ENCODE results near the gene GTF2A2.
"Not testable (repeated sequence)": the region's sequence is repeated elsewhere in the genome, so short reads cannot be mapped to it uniquely, and the experiment has no call there.

Gene GTF2A2

DNA sequence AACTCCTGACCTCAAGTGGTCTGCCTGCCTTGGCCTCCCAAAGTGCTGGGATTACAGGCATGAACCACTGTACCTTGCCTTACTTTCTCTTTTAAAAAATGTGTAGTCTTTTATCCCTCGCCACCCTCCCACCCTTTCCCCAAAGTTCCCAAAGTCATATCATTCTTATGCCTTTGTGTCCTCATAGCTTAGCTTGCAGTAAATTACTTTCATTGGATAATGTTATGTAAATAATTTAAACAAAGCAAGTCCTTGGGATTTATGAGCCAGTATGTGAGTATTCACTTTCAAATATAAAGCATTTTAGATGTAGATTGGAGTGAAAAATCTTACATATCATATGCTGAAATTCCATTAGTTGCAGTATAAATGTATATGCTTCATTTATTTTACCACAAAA is 11.0 kb downstream of the GTF2A2 start:
- FAIRE-seq, result no peak
- DNase-seq (ENCODE audit: insufficient read length, low spot score), result no peak
- TF ChIP-seq POLR2A (IDR thresholded peaks at IDR 0.05; ENCODE audit: low read depth, low read length), result no peak

DNA sequence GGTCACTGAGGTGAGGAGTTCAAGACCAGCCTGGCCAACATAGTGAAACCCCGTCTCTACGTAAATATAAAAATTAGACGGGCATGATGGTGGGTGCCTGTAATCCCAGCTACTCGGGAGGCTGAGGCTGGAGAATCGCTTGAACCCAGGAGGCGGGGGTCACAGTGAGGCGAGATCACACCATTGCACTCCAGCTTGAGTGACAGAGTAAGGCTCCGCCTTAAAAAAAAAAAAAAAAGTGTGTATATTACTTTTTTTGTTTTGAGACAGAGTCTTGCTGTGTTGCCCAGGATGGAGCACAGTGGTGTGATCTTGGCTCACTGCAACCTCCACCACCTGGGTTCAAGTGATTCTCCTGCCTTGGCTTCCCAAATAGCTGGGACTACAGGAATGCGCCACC is 11.5 kb downstream of the GTF2A2 start:
- not testable (repeated sequence) for FAIRE-seq; DNase-seq (ENCODE audit: insufficient read length, low spot score)

DNA sequence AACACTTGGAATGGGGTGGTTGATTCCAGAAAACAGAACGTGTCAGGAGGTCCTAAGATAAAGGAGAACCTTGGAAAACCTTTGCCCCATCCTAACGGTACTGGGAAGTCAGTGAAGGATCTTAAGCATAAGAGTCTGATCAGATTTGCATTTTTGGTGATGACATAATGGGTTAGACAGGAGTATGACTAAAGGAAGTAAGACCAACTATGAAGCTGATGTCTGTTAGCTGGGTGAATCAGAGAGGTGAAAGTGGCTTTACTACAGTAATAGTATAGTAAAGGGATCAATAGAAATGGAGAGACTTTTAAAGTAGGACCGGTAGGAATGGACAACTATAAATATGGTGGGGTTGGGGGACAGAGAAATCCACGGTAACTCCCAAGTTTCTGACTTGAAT is 12.6 kb downstream of the GTF2A2 start:
- no peak for DNase-seq (ENCODE audit: insufficient read length, low spot score)
- FAIRE-seq, result no peak
- TF ChIP-seq POLR2A (IDR thresholded peaks at IDR 0.05; ENCODE audit: low read depth, low read length), result no peak

DNA sequence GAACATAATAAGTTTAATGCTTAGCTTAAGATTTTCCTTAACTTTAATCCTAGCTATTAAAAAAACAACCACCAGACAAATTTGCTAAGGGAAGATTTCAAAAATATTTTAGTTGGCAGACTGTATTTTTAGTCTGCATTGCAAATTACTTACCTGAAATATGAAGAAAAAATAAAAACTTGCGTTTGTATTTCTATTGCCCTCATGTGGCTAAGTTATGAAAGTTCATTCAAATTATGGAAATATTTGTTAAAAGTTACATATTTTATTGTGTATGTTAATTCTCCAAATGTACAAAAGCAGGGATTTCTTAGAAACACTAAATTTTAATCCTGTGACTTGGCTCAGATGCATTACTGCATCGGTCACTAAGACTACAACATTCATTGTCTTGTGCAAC is 15.0 kb downstream of the GTF2A2 start:
- TF ChIP-seq POLR2A (IDR thresholded peaks at IDR 0.05; ENCODE audit: low read depth, low read length), result no peak
- no peak for DNase-seq (ENCODE audit: insufficient read length, low spot score)

DNA sequence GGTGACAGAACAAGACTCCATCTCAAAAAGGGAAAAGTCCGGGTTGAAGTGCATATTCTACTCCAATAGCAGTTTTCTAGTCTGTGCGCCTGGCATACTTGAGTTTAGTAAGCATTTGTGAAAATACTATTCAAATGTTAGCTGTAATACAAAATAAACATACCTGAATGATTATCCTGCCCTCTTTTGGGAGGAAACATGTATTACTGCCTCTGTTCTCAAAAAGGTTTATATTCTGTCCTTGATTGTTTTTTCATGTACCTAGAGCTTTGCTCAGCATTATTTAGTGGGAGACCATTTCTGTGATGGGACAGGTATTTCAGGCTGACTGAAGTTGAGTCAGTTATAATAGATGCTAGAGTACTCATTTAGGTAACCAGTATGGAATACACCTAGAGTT is 19.8 kb downstream of the GTF2A2 start:
- DNase-seq (ENCODE audit: insufficient read length, low spot score); FAIRE-seq: not testable (repeated sequence)

More for the DNA sequence above, 15.0 kb downstream of the GTF2A2 start:
- FAIRE-seq, result no peak

DNA sequence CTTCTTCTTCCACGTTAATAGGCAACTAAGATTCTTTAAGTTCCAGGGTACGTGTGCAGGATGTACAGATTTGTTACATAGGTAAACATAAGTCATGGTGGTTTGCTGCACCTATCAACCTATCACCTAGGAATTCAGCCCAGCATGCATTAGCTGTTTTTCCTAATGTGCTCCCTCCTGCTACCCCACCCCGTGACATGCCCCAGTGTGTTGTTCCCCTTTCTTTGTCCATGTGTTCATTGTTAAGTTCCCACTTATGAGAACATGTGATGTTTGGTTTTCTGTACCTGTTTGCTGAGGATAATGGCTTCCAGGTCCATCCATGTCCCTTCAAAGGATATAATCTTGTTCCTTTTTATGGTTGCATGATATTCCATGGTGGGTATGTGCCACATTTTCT is 21.1 kb downstream of the GTF2A2 start:
- no peak for DNase-seq (ENCODE audit: insufficient read length, low spot score)
- FAIRE-seq, result no peak
- no peak for TF ChIP-seq POLR2A (IDR thresholded peaks at IDR 0.05; ENCODE audit: low read depth, low read length)

DNA sequence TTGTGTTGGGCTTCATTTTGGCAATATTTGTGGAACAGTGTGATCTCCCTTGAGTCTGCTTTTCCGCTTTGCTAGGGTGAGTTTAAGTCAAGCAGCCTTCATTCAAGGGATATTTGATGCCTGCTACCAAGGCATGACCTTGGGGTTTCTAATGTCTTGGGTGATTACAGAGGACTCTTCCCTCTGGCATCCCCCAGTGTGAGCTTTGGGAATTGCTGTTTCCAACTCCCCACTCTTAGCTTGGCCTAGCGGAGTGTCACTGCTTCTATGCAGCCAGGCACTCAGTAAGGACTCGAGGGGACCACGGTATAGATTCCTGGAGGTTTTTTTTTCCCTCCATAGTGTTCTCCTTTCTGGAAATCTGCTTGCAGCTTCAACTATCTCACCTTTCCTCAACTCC is 24.6 kb downstream of the GTF2A2 start:
- TF ChIP-seq POLR2A (IDR thresholded peaks at IDR 0.05; ENCODE audit: low read depth, low read length), result no peak
- FAIRE-seq (no peak), DNase-seq (ENCODE audit: insufficient read length, low spot score) (peak; percentile 9)

DNA sequence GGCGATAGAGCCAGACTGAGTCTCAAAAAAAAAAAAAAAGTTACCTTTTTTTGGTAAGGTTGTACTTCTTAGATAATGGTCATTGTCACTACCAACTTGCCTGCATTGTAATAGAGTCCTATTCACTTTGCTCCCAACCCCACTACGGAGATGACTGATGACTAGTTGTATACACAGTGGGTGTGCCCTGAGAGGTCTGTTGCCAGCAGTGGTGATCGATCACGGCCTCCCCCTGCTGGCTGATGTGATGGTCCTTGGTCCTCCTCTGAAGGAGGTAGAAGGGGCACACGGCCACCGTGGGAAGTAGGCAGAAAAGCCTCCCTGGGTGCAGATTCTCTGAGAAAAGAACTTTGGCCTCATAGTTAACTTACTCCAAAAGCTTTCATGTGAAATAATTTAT is 35.0 kb downstream of the GTF2A2 start:
- DNase-seq (ENCODE audit: insufficient read length, low spot score) (peak; percentile 38), FAIRE-seq (no peak)

DNA sequence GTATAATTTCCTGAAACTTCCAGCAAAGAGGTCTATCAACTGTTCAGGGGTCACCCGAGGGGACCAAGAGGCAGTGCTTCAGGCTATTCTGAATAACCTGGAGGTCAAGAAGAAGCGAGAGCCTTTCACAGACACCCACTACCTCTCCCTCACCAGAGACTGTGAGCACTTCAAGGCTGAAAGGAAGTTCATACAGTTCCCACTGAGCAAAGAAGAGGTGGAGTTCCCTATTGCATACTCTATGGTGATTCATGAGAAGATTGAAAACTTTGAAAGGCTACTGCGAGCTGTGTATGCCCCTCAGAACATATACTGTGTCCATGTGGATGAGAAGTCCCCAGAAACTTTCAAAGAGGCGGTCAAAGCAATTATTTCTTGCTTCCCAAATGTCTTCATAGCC is 38.9 kb downstream of the GTF2A2 start:
- FAIRE-seq (no peak), DNase-seq (ENCODE audit: insufficient read length, low spot score) (no peak)
- TF ChIP-seq POLR2A (IDR thresholded peaks at IDR 0.05; ENCODE audit: low read depth, low read length), result no peak

More for the DNA sequence above, 35.0 kb downstream of the GTF2A2 start:
- no peak for TF ChIP-seq POLR2A (IDR thresholded peaks at IDR 0.05; ENCODE audit: low read depth, low read length)

DNA sequence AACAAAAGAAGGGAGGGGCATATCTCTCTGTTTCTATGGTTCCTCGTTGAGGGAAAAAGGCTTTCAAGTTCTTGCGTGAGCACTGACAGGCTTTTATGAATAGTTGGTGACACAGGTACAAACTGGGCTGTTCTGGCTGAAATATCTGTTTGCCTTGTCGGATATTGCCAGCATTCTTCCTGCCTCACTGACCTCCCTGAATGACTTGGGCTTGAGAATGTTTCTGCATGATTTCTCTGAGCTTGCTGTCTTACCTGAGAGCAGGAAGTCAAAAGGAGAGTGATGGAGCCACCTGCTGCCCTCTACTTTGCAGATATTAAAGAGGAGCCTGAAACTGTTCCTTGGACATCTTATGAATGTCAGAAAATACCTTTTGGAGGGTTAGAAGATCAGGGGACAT is 40.9 kb downstream of the GTF2A2 start:
- FAIRE-seq, result no peak
- DNase-seq (ENCODE audit: insufficient read length, low spot score), result no peak
- no peak for TF ChIP-seq POLR2A (IDR thresholded peaks at IDR 0.05; ENCODE audit: low read depth, low read length)

DNA sequence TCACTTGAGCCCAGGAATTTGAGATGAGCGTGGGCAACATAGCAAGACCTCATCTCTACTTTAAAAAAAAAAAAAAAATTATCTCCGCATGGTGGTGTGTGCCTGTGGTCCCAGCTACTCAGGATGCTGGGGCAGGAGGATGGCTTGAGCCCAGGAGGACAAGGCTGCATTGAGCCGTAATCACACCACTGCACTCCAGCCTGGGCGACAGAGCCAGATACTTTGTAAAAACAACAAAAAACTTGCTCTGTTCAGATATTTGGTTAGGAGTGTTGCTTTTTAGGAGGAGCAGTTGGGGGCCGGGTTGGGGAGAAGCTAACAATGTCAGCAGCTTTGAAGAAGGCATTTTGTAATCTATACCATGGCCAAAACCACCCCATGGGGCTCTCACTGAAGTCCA is 41.7 kb downstream of the GTF2A2 start:
- TF ChIP-seq POLR2A (IDR thresholded peaks at IDR 0.05; ENCODE audit: low read depth, low read length), result no peak
- DNase-seq (ENCODE audit: insufficient read length, low spot score) (no peak), FAIRE-seq (no peak)

DNA sequence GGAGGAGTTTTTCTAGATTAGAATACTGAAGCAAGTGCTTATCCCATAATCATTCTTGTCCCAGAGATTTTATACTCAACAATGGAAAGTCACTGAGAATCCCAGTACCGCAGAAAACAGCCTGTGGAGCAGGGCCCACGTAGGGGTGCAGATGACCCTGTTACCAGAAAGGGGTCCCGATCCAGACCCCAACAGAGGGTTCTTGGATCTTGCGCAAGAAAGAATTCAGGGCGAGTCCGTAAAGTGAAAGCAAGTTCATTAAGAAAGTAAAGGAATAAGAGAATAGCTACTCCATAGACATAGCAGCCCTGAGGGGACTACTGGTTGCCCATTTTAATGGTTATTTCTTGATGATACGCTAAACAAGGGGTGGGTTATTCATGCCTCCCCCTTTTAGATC is 43.2 kb downstream of the GTF2A2 start:
- DNase-seq (ENCODE audit: insufficient read length, low spot score), result no peak
- no peak for TF ChIP-seq POLR2A (IDR thresholded peaks at IDR 0.05; ENCODE audit: low read depth, low read length)
- FAIRE-seq, result no peak

DNA sequence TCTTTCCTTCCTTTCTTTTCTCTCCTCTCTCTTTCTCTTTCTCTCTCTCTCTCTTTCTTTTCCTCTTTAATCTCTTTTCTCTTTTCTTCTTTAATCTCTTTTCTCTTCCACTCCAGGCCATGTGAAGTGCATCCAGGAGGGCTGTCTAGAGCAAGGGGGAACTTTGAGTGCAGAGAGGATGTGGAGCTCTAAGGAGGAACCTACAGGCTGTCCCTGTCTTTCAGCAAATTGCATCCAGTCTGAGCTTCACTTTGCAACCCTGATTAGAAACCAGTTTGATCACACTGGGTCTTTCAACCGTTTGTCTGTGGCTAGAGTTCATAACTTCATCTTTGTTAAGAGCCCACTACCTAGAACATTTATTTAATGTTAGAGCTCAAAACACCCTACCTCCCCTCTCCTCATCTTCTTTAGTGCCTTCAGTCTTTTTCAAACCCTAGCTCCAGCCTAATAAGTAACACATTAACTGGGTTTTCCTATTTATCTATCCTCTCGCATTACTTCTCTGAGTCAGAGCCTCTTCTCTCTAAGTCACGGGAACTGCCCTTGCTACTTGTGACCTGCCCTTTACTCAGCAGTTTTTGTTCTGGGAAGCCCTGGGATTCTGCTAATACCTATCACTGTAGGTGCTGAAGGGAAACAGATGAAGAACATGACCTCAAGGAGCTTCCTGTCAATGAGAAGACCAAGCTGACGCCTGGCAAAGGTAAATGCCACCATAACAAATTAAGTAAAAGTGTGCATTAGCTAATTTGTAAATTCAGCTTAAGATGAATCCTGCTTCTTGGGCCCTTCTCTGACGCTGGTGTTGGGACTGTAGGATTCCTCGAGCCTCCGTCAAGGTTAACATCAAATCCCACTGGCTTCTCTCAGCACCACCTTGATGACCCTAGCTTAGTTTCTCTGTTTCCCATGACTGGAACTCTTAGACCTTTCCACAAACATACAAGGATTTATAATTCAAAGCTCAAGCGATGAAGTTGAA is 45.7 kb downstream of the GTF2A2 start, which contains the start of gene GCNT3:
GCNT3 (plus strand) TSS at position 508 of the 985 bp plus-strand sequence. CDS start 6,456 bp downstream, outside the sequence.
- no peak for TF ChIP-seq POLR2A (IDR thresholded peaks at IDR 0.05; ENCODE audit: low read depth, low read length)
- FAIRE-seq (no peak), DNase-seq (ENCODE audit: insufficient read length, low spot score) (peak; percentile 20)

DNA sequence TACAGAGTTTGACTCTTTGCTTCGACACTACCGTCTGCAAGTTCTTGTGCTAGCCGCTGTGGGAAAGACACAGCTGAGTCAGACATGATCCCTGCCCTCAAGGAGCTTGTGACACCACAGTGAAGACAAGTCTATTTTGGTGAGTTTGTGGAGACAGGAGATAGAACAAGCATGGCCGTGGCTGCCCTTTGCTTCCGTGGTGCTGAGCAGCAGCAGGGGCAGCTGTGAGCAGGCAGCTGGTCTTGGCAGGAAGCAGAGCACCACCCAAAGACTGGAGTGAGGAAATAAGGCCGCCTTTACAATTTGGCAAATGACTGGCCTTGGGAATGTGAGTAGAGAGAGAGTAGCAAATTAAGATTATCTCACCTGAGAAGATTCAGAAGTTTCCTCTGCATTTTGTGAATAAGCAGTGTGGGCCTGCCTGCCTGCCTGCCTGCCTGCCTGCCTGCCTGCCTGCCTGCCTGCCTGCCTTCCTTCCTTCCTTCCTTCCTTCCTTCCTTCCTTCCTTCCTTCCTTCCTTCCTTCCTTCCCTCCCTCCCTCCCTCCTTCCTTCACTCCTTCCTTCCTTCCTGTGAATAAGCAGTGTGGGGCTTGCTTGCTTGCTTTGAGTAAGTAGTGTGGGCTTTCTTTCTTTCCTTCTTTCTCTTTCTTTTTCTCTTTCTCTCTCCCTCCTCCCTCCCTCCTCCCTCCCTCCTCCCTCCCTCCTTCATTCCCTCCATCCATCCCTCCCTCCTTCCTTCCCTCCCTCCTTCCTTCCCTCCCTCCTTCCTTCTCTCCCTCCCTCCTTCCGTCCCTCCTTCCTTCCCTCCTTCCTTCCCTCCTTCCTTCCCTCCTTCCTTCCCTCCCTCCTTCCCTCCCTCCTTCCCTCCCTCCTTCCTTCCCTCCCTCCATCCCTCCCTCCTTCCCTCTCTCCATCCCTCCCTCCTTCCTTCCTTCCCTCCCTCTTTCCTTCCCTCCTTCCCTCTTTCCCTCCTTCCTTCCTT is 47.3 kb downstream of the GTF2A2 start:
- FAIRE-seq (no peak), DNase-seq (ENCODE audit: insufficient read length, low spot score) (no peak)
- TF ChIP-seq POLR2A (IDR thresholded peaks at IDR 0.05; ENCODE audit: low read depth, low read length), result no peak
